ENCODE measurements around the gene CBARP. TPM values are rescaled to one million over a fixed set of nuclear protein-coding genes. Genes with fewer than 3 reads are reported as not detected.

CBARP gene
- total and polyA plus RNA-seq, 2 of the 13 experiments (the other 11 are each of a cell fraction or from before 2014, with no cell fraction given): 1.2 to 1.4 TPM

GRCh38 chr19:1266916-1267476, 29.2 kb upstream of the CBARP start (continued):
- TF ChIP-seq SNAPC4 (CRISPR knock-in tag; IDR thresholded peaks at IDR 0.05) (no peak), DR1 (CRISPR knock-in tag; IDR thresholded peaks at IDR 0.05) (no peak), KDM6A (CRISPR knock-in tag; IDR thresholded peaks at IDR 0.05; ENCODE audit: low read depth) (no peak), NR2F6 (IDR thresholded peaks at IDR 0.05) (no peak), NR2F6 (CRISPR knock-in tag; IDR thresholded peaks at IDR 0.05) (no peak), ETV6 (CRISPR knock-in tag; conservative IDR thresholded peaks at IDR 0.05) (0 out of 2 replicates have a peak, but pooled peaks have one; percentile 10), ZC3H4 (CRISPR knock-in tag; IDR thresholded peaks at IDR 0.05; ENCODE audit: borderline replicate concordance) (no peak), DNMT3B (CRISPR knock-in tag; conservative IDR thresholded peaks at IDR 0.05) (no peak), POGZ (CRISPR knock-in tag; IDR thresholded peaks at IDR 0.05) (0 out of 2 replicates have a peak, but pooled peaks have one; percentile 26), ZNF414 (CRISPR knock-in tag; IDR thresholded peaks at IDR 0.05) (no peak), ZSCAN30 (CRISPR knock-in tag; IDR thresholded peaks at IDR 0.05) (no peak), NCOA5 (CRISPR knock-in tag; IDR thresholded peaks at IDR 0.05) (no peak), ZBTB49 (CRISPR knock-in tag; IDR thresholded peaks at IDR 0.05; ENCODE audit: borderline replicate concordance) (no peak), IKZF1 (IDR thresholded peaks at IDR 0.05) (no peak), SYNCRIP (IDR thresholded peaks at IDR 0.05; ENCODE audit: insufficient read depth, low read depth, low read length) (no peak), ZNF549 (CRISPR knock-in tag; IDR thresholded peaks at IDR 0.05) (no peak), ZNF12 (CRISPR knock-in tag; IDR thresholded peaks at IDR 0.05) (no peak), HIVEP1 (CRISPR knock-in tag; IDR thresholded peaks at IDR 0.05) (no peak), ZNF18 (CRISPR knock-in tag; IDR thresholded peaks at IDR 0.05; ENCODE audit: insufficient replicate concordance) (no peak), POLR2AphosphoS5 (IDR thresholded peaks at IDR 0.05; ENCODE audit: low read depth, low read length) (no peak), ERF (CRISPR knock-in tag; IDR thresholded peaks at IDR 0.05) (no peak), CBFB (CRISPR knock-in tag; IDR thresholded peaks at IDR 0.05) (no peak)
